ENCODE measurements around the gene RPS3.
"Not testable (repeated sequence)": the region's sequence is repeated elsewhere in the genome, so short reads cannot be mapped to it uniquely, and the experiment has no call there.

Gene RPS3

DNA sequence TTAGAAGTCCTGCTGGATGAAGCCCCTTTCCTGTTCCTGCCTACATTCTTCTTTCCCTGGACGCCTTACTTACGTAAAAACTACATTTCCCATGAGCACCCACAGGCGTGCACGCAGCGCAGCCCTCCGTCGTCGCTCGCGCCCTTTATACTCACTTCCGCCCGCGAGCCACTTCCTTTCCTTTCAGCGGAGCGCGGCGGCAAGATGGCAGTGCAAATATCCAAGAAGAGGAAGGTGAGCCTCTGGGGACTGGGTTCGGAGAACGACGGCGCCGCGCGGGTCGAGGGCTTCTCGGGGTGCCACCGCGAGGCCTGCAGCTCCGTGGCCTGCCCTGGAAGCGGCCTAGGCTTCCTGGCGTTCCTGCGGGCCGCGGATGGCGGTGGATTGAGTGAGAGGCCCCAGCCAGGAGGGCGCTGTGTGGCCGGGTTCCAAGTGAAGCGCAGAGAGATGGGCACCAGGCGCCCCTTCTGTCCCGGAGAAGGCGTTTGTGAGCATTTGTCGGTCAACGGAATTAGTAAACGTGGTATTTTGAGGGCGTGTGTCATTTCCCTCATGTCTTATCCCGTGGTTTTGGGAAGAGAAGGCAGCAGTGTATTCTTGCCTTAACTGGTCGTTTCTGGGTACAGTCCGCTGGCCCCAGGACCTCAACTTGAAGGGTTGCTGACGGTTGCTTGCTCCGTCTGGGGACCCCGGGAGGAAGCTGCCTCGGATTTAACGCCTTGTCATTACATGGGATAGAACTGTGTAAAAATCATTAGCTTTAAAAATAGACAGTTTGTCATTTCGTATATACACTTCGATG is at the start of gene RPS3:
Gene RPS3 (plus strand): TSS at position 175 of the 802 bp plus-strand sequence. CDS start 30 bp downstream, at position 205.
- peak; percentile 90 for DNase-seq (ENCODE audit: low read depth)

DNA sequence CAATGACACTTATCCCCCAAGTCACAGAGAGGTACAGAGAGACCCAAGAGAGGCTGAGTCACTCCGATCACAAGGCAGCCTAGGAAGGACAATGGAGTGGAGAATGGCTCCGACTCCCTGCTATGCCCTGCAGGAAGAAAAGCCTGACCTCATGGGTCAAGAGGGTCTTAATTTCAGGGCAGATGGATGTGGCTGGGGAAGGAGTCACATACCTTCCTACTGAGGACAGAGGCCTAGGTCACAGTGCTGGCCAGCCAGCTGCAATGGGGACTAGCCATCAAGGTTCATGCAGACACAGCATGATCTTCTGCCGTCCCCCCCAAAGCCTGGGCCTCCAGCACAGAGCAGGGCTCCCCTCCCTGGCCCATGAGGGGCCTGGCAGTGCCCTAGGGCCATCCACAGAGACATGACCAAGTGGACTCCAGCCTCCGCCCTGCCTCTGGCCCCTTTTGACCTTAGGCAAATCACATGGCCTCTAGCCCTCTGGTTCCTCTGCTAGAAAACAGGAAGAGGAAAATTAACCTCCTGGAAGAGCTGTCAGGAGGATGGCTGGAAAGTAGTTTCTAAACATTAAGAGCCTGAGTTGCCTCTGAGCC is 49.7 kb upstream of the RPS3 start:
- DNase-seq (ENCODE audit: low read depth): no peak

DNA sequence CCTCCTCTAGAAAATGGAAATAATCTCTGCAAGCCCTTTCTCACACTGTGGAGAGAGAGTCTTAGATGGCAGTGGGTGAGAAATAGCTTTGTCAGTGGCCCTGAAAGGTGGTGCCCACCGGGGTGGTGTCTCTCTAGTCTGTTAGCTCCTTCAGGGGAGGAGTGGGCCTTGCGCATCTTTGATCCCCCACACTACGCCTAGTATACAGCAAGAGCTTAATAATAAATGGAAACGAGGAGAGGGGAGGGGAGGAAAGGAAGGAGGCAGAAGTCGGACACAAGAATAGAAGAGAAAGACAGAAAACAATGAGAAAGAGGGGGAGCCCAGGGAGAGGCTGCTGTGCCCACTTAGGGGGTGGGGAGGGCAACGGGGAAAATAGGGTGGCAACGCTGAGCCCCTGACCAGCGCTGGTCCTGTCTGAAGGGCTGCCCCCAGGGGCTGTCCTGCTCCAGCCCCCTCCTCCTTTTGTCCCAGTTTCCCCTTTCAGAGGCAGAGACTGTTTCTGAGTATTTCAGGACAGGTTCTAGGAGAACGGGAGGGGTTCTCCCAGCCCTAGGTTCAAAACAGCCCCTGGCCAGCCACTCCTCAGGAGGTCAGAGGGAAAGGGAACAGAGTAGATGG is 49.1 kb upstream of the RPS3 start:
- no peak for DNase-seq (ENCODE audit: low read depth)

DNA sequence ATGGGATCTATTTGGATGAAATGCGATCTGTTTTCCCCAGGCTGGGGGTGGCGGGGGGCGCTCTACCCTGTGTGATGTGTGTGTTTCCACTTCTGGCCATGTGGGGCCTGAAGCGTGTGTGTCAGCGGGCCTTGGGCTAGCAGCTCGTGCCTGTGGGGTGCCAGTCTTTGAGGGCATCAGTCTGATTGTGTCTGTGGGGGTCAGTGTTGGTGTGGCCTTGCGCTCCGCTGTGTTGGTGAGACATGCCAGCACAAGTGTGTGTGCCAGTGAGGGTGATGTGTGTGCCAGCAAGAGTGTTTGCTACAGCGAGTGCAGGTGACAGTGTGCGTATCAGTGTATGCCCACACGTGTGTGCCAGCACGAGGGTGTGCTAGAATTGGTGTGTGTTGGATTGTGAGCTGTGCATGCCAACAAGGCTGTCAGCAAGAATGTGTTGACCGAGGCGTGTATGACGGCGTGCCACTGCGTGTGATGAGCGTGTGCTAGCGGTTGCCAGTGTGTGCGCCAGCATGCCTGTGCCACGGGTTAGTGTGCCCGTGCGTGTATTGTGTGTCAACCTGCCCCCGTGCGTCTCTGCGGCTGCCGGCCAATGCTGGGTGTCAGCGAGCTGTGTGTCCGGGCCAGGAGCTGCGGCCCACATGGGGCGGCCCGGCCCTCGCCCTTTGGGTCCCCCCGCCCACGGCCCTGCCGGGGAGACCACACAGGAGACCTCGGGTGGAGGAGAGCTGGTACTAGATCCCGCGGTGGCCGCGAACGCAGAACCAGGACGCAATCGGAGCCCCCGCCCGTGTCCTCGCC is 48.4 kb upstream of the RPS3 start:
- DNase-seq (ENCODE audit: low read depth): peak; percentile 61

DNA sequence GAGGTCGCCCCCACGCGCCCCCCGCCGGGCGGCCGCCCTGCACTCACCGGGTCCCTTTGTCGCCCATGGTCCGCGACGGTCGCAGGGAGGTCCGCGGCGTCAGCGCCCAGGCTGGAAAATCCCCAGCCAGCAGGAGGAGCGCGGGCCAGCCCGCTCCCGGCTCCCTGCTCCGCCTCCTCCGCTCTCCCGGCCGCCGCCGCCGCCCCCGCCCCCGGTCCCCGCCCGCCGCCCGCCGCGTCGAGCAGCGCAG is 47.9 kb upstream of the RPS3 start, which contains the start of gene ARRB1:
Gene ARRB1 (minus strand): TSS at position 121 of the 250 bp plus-strand sequence. CDS start 54 bp downstream, at position 67.
- DNase-seq (ENCODE audit: low read depth): peak; percentile 60

DNA sequence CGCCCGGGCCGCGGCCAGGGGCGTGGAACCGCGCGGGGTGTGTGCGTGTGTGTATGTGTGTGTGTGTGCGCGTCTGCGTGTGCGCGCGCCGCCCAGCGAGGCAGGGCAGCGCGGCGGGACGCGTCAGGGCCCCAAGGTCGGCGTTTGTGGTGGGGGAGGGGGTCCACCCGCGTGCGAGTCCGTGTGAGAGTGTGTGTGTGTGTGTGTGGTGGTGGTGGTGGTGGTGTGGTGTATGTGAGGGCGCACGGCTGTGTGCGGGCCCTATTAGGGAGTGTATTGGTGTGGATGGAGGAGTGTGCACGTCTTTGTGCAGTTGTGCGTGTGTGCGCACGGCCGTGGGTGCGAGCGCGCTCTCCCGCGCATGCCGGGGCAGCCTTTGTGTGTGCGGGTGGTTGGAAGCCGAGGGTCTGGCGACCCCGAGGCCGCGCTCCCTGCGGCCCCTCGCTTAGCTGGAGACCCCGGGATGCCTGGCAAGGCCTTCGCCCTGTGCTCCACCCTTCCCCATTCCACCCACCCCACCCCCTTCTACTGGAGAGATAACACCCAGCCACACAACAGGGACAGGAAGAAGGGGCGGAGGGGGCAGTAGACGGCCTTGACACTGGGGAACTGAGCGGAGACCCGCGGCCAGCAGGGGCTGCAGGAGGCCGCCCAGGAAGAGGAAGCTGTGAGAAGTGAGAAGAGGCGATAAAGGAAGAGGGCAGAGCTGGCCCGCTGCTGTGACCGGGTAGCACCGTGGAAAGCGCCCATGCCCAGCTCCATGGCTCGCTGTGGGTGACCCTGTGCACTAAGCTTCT is 47.3 kb upstream of the RPS3 start:
- DNase-seq (ENCODE audit: low read depth): peak; percentile 97

DNA sequence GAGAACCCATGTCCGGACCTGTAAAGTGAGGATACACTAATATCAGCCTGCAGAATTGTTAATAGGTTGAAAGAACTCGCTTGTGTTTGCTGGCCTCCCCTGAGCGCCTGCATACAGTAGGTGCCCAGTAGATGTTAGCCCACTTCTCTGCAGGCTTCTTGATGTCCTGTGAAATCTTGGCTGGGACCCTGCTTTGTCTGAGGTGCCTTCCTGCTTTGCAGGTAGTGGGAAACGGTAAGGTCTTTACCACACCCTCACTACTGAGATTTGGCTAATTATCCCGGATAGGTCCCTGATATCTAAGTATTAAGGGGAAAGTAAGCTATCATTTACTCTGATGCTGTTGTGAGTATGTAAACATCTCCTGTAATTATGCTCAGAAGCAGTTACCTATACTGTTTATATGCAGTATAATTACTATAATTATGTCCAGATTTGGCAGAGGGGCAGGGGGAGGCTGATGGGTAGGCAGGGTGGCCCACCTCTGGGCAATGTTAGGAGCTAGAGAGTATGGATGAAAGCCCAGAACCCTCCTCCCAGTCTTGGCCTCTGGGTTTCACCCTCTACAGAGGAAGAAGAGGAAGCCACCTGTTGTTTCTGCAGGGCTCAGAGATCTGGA is 46.6 kb upstream of the RPS3 start:
- no peak for DNase-seq (ENCODE audit: low read depth)

DNA sequence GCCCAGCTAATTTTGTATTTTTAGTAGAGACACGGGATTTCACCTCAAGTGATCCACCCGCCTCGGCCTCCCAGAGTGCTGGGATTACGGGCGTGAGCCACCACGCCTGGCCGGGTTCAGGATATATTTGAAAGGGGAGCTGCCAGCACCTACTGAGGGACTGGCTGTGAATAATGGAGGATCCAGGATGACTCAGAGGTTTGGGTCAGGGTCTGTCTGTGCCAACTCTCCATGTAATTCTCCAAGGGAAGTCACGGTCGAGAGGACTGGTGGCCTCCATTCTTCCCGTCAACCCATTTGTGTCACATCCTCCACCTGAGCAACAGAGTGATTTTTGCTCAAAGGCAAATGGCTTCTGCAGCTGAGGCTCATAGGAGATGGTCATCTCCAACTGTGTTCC is 44.3 kb upstream of the RPS3 start:
- DNase-seq (ENCODE audit: low read depth): no peak

DNA sequence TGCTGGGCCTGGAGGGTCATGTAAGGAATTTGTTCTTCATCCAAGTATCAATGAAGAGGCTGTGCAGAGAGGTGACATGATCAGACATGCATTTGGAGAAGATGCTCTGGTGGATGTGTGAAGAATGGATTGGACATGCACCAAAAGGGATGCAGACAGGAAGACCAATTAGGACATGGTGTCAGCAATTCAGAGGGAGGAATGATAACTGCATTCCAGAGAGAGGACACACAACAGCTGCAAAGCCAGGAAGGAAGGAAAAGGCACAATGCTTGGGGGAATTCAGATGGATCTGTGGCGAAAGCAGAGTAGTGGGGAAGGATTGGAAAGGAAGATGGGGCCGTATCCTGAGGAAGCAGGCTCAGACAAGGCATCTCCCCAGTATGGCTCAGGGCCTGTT is 42.7 kb upstream of the RPS3 start:
- DNase-seq (ENCODE audit: low read depth): no peak

DNA sequence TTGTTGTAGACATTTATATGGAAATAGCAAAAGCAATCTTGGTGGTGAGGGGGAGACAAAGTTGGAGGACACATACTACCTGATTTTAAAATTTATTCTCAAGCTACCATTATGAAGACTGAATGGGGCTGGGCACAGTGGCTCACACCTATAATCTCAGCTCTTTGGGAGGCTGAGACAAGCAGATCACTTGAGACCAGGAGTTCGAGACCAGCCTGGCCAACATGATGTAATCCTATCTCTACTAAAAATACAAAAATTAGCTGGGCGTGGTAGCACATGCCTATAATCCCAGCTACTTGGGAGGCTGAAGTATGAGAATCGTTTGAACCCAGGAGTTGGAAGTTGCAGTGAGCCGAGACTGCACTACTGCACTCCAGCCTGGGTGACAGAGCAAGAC is 37.0 kb upstream of the RPS3 start:
- DNase-seq (ENCODE audit: low read depth): not testable (repeated sequence)

DNA sequence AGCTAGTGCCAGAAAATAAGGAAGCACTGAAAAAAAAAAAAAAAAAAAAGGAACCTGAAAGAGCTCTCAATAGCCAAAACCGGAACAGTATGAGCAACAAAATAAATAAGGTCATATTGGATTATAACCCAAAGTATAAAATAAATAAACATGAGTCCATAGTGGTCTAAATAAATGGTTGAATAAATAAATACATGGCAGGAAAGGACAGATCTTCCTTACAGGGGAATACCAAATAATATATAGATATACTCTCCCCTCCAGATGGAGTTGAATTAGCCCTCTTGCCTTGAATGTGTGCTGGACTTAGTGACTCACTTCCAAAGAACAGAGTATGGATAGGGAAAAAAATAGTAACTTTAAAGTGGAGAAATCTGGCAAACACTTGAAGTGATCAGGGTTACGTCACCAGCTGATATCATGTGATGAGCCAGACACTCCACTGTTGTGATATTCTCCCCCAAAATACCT is 33.6 kb upstream of the RPS3 start:
- no peak for DNase-seq (ENCODE audit: low read depth)

DNA sequence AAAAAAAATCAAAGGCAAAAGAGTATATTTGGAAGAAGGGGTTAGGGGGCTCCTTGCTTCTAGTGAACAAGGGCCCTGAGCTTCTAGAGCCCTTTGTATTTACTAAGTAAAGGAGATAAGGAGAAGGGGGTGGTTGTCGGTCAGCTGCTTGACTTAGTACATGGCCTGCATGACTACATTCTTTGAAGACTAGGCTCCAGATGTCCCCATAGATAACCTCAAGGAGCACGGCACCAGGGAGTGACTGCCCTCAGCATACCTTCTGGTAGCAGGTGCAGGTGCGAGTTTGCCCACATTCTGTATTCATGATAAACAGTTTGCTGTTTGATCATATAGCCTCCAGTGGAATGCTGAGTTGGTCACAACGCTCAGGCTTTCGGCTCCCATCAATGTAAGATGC is 32.5 kb upstream of the RPS3 start:
- not testable (repeated sequence) for DNase-seq (ENCODE audit: low read depth)

DNA sequence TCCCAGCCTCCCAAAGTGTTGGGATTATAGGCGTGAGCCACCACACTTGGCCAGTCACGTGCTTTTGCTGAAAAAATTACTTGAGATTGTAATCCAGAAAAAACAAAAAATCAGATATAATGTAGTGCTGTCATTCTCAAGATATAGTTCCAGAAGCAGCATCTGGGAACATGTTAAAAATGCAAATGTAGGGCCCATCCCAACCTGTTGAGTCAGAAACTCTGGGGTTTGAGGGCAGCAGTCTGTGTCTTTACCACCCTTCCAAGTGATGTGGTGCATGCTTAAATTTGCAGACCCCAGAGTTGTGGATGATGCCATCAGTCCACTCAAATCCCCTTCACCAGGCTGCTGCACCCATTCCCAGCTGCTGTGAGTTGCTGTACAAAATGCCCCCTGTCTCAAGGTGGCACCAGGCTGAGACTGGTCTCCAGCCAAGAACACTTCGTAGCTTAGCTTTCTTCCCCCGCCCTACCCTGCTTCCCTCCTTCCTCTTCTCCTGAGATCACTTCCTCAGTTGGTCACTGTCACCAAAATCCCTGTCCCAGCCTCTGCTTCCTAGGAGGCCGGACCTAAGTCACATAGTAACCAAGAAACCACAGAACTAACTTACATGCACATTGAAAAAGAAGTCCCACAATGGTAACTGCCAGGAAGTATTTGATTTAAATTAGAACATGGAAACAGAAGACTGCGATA is 29.6 kb upstream of the RPS3 start:
- peak; percentile 79 for DNase-seq (ENCODE audit: low read depth)

DNA sequence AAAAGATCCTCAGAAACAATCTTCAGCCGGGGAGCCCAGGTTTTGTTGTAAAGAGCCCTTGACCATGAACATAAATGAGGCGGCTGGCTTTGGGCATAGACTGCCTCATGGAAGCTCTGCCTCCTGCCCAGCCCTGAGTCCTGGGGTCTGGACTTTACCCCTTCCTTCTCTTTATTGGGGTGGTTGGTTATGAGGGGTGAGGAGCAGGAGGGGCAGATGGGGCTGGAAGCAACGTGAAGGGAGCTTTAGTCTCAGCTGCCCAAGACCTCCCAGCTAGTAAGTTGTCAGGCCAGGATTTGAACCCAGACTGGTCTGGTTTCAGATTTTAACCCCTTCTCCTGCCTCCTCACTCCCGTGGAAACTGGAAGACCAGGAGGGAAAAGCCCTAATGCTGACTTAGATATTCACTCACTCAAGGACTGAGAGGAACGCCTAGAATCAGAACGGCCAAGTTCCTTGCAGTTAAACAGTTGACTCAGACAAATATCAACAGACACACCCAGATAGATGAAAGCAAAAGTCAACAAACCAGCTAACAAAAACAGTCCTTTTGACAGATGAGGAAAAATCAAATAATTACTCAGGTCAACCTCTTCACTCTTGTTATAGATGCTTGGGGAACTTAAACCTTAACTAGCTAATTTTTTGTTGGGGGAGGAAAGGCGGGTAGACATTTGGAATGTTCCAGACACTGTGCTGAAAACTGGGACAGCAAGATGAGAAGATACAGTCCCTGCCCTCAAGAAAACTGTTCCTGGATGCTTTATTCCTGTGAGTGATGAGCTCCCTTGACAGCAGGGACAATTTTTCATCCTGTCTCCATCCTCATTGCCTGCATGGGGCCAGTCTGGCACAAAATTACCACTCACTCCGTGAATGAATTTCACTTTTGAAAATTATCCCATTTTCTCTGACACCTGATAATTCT is 27.1 kb upstream of the RPS3 start:
- no peak for DNase-seq (ENCODE audit: low read depth)

DNA sequence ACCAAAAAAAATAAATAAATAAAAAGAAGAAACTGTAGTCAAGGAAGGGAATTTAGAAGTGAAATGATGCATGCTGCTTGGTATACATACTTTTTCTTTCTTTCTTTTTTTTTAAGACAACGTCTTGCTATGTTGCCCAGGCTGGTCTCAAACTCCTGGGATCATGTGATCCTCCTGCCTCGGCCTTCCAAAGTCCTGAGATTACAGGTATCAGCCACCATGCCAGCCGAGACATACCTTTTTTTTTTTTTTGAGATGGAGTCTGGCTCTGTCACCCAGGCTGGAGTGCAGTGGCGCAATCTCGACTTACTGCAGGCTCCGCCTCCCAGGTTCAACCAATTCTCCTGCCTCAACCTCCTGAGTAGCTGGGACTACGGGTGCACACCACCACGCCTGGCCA is 26.1 kb upstream of the RPS3 start:
- DNase-seq (ENCODE audit: low read depth): no peak

DNA sequence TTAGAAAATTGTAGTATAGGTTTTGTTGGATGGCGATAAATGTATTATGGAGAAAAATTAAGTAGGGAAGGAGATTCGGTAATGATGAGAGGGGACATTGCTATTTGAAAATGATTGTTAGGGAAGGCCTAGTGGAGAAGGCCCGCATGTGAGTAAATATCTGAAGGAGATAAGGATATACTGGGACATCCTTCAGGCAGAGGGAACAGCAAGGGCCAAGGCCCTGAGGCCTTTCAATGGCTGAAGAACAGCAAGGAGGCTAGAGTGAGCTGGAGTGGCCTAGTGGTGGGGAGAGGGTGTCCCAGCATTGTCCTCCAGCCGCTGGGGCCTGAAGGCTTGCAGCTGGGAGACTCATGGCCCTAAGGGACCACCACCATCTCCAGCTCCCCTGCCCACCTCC is 24.7 kb upstream of the RPS3 start:
- DNase-seq (ENCODE audit: low read depth): no peak

DNA sequence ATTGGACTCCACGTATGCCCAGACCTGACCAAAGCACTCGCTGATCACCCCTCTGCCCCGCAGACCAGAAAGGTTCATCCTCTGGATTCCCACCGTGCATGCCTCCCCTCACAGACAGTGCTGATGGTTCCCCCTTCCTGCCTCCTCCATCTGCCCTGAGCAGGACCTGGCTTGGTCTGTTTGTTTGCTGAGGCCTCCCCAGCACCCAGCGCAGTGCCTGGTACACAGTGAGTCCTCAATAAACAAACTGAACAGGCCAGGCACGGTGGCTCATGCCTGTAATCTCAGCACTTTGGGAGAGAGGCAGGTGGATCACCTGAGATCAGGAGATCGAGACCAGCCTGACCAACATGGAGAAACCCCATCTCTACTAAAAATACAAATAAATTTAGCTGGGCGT is 23.7 kb upstream of the RPS3 start:
- no peak for DNase-seq (ENCODE audit: low read depth)

DNA sequence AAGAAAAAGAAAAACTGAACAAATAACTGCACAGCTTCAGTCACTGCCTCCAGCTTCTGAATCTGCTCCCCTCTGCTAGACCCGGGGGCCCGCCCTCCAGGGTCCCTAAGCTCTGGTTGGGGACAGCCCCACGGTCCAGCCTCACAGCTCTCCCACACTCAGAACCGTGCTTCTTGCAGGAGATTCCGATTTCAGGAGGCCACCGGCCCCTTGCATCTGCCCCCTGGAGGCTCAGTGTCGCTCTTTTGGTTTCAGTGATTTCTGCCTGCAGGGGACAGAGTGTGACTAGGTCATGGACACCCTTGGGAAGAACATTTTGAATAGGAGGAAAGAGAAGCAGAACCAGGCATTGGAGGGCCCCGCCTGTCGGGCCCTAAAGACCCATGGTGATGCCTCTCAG is 23.1 kb upstream of the RPS3 start:
- no peak for DNase-seq (ENCODE audit: low read depth)

DNA sequence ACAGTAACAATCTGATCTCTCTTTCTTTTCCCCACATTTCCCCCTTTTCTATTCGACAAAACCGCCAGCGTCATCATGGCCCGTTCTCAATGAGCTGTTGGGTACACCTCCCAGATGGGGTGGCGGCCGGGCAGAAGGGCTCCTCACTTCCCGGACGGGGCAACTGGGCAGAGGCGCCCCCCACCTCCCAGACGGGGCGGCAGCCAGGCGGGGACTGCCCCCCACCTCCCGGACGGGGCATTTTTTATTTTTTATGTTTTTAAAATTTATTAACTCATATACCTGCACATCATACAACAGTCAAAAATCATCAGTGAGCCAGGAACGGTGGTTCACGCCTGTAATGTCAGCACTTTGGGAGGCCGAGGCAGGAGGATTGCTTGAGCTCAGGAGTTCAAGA is 20.5 kb upstream of the RPS3 start:
- not testable (repeated sequence) for DNase-seq (ENCODE audit: low read depth)

DNA sequence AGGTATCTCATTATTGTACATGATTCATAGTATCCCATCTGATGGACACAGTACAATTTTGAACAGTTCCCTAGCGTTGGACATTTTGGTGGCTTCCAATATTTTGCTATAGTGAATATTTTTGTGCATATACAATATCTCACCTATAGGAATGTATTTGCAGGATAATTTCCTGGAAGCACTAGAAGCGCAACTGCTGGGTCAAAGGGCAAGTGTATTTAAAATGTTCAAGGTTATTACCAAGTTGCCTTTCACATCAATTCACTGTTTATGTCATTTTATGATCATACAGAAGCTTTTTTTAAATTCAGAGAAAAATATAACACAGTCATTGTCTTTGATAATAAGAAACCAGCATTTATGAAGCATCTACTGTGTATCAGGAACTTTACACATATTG is 19.1 kb upstream of the RPS3 start:
- DNase-seq (ENCODE audit: low read depth): no peak
